H4 (cell line): Measurements from ENCODE around the gene MTCL1. TPM values are rescaled to one million over a fixed set of nuclear protein-coding genes. Genes with fewer than 3 reads are reported as not detected.

Experiments
- DNase-seq: peaks from one replicate; pipeline ENCODE4 v3.0.0-alpha.2; 2015; ENCODE audit warnings: low spot score
- total RNA-seq: library from RNA; depleted of rRNA; stranded (reverse); fragments of >200 nt; shearing (Covaris generic); gene quantifications from 2 replicates; pipeline ENCODE4 v1.2.3, GENCODE V29; 2014

The MTCL1 gene
- total RNA-seq, 1 experiment from 2014 or later = 5.7 TPM

GRCh38 chr18:8809514-8809913 lies 104.2 kb downstream of the MTCL1 start:
- no peak for DNase-seq

- no peak for DNase-seq
Observed at GRCh38 chr18:8810157-8810556, 104.8 kb downstream of the MTCL1 start.

GRCh38 chr18:8811115-8811514 lies 105.8 kb downstream of the MTCL1 start:
- DNase-seq = no peak

GRCh38 chr18:8812631-8813030 lies 107.3 kb downstream of the MTCL1 start:
- no peak for DNase-seq

GRCh38 chr18:8813611-8814010 lies 108.3 kb downstream of the MTCL1 start:
- no peak for DNase-seq

GRCh38 chr18:8814206-8814605 lies 108.8 kb downstream of the MTCL1 start:
- no peak for DNase-seq

- DNase-seq = no peak
Observed at GRCh38 chr18:8816220-8816619, 110.9 kb downstream of the MTCL1 start.

- no peak for DNase-seq
Observed at GRCh38 chr18:8816816-8817215, 111.5 kb downstream of the MTCL1 start.

GRCh38 chr18:8818982-8819381 lies 113.6 kb downstream of the MTCL1 start:
- DNase-seq = no peak

- no peak for DNase-seq
Observed at GRCh38 chr18:8820396-8821082, 115.2 kb downstream of the MTCL1 start.

GRCh38 chr18:8821083-8821465 lies 115.7 kb downstream of the MTCL1 start:
- no peak for DNase-seq

- no peak for DNase-seq
Observed at GRCh38 chr18:8821531-8821930, 116.2 kb downstream of the MTCL1 start.

GRCh38 chr18:8822643-8823042 lies 117.3 kb downstream of the MTCL1 start:
- DNase-seq = no peak

GRCh38 chr18:8823530-8823929 lies 118.2 kb downstream of the MTCL1 start:
- DNase-seq = no peak

GRCh38 chr18:8824846-8825245 lies 119.5 kb downstream of the MTCL1 start:
- DNase-seq = no peak

- no peak for DNase-seq
Observed at GRCh38 chr18:8825273-8825672, 119.9 kb downstream of the MTCL1 start.

- no peak for DNase-seq
Observed at GRCh38 chr18:8825729-8826375, 120.5 kb downstream of the MTCL1 start.

GRCh38 chr18:8826514-8826913 lies 121.2 kb downstream of the MTCL1 start:
- DNase-seq = no peak

GRCh38 chr18:8826971-8827370 lies 121.6 kb downstream of the MTCL1 start:
- DNase-seq = no peak

GRCh38 chr18:8828300-8828699 lies 122.9 kb downstream of the MTCL1 start:
- DNase-seq = no peak

- no peak for DNase-seq
Observed at GRCh38 chr18:8828798-8829197, 123.4 kb downstream of the MTCL1 start.

GRCh38 chr18:8830067-8831060 lies 125.0 kb downstream of the MTCL1 start:
- no peak for DNase-seq
